Ectodermal cell (in vitro differentiated cells): ENCODE results near the gene GK.
A peak's percentile ranks its signal among the peaks of the same experiment; 100 is the strongest.
"Not testable (repeated sequence)": the region's sequence is repeated elsewhere in the genome, so short reads cannot be mapped to it uniquely, and the experiment has no call there.

Source experiments
- H3K27ac ChIP-seq: 2 replicates; pipeline ENCODE4 v1.7.0; 2013; ENCODE audit warnings: mild to moderate bottlenecking, low read depth, low read length; ENCODE audit not compliant: insufficient read depth, poor library complexity, severe bottlenecking
- H3K27me3 ChIP-seq: 2 replicates; pipeline ENCODE4 v1.7.0; 2013; ENCODE audit warnings: mild to moderate bottlenecking, low read length; ENCODE audit not compliant: insufficient read depth, control insufficient read depth, poor library complexity, severe bottlenecking
- H3K36me3 ChIP-seq: one replicate; pipeline ENCODE4 v1.7.0; 2013; ENCODE audit warnings: low read length; ENCODE audit not compliant: control insufficient read depth, insufficient read depth
- H3K4me1 ChIP-seq: one replicate; pipeline ENCODE4 v1.7.0; 2013; ENCODE audit warnings: low read length; ENCODE audit not compliant: control insufficient read depth, insufficient read depth
- H3K4me3 ChIP-seq: 2 replicates; pipeline ENCODE4 v1.7.0; 2013; ENCODE audit warnings: low read depth, low read length, control low read depth; ENCODE audit not compliant: insufficient read depth
- H3K9me3 ChIP-seq: 2 replicates; pipeline ENCODE4 v1.7.0; 2013; ENCODE audit warnings: mild to moderate bottlenecking, low read length, moderate library complexity; ENCODE audit not compliant: control insufficient read depth
- WGBS, 2 experiments: methylation state at CpG; one replicate each; pipeline ENCODE4 v1.1.7; 2013; ENCODE audit warnings: missing lambda C conversion rate in 2 of 2; 5-methylcytosine and 5-hydroxymethylcytosine counted together

The GK gene

GRCh38 chrX:30652527-30653414 lies 452 bp upstream of the GK start:
- H3K4me1 ChIP-seq: no peaks in the 10 kb centered on the region
- WGBS, 2 experiments: 1% methylated on average over 59 to 62 of the region's 65 CpGs
- H3K27ac ChIP-seq: peak overlapping the region; percentile 60
- no peaks in the 10 kb centered on the region for H3K36me3 ChIP-seq
- no peaks in the 10 kb centered on the region for H3K27me3 ChIP-seq
- H3K4me3 ChIP-seq: peak overlapping the region; percentile 58
- H3K9me3 ChIP-seq: no peaks in the 10 kb centered on the region

DNA sequence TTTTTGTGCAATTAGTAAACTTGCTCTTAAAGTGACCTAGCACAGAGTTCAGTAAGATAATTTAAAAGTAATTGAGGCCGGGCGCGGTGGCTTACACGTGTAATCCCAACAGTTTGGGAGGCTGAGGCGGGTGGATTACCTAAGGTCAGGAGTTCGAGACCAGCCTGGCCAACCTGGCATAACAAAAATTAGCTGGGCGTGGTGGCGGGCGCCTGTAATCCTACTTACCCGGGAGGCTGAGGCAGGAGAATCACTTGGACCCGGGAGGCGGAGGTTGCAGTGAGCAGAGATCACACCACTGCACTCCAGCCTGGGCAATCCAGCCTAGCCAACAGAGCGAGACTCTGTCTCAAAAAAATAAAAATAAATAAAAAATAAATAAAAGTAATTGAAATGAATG lies 1.2 kb downstream of the GK start:
- H3K36me3 ChIP-seq, H3K4me1 ChIP-seq, H3K27me3 ChIP-seq, H3K27ac ChIP-seq, H3K9me3 ChIP-seq, H3K4me3 ChIP-seq: not testable (repeated sequence)
- WGBS, 2 experiments: 93% methylated on average over 12 to 13 of the region's 13 CpGs

- Histone ChIP-seq H3K4me3 (no peak overlapping the region), H3K9me3 (no peaks in the 10 kb centered on the region), H3K27ac (no peak overlapping the region), H3K4me1 (no peaks in the 10 kb centered on the region), H3K27me3 (no peaks in the 10 kb centered on the region), H3K36me3 (no peaks in the 10 kb centered on the region)
- WGBS, 2 experiments: 76 to 79% methylated on average over 1 of the region's 2 CpGs
These were observed 1.9 kb downstream of the GK start for GRCh38 chrX:30654989-30655607.

DNA sequence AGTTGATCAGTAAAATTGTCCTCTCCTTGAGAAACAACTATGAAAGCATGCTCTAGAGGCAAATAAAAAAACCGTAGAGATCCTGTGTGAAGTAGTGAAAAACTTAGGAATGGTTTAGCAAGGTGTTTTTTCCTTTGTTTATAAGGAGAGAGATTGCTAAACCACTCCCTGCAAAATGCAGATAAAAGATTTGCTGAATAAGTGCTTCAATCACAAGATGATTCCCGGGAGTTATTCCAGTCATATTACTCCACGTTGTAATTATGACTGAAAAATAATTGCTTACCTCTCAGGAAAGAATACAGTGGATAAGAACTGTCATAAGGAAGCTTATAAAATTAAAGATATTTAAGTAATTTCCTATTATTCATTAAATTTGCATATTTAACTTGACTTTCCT lies 2.8 kb downstream of the GK start:
- no peaks in the 10 kb centered on the region for H3K36me3 ChIP-seq
- no peak overlapping the region for H3K4me3 ChIP-seq
- 90 to 100% methylated on average over 1 to 2 of the region's 3 CpGs for WGBS, 2 experiments
- no peaks in the 10 kb centered on the region for H3K27me3 ChIP-seq
- H3K4me1 ChIP-seq: no peaks in the 10 kb centered on the region
- no peaks in the 10 kb centered on the region for H3K9me3 ChIP-seq
- H3K27ac ChIP-seq: no peak overlapping the region

- 92 to 100% methylated on average over 3 to 4 of the region's 5 CpGs for WGBS, 2 experiments
- Histone ChIP-seq H3K27ac (no peak overlapping the region), H3K27me3 (no peaks in the 10 kb centered on the region), H3K4me3 (no peak overlapping the region), H3K4me1 (no peaks in the 10 kb centered on the region), H3K9me3 (no peaks in the 10 kb centered on the region), H3K36me3 (no peaks in the 10 kb centered on the region)
These were observed 4.3 kb downstream of the GK start for GRCh38 chrX:30657196-30658161.

GRCh38 chrX:30659421-30659820 lies 6.2 kb downstream of the GK start:
- Histone ChIP-seq H3K4me3 (no peak overlapping the region), H3K27me3 (no peaks in the 10 kb centered on the region), H3K9me3 (no peaks in the 10 kb centered on the region), H3K36me3 (no peaks in the 10 kb centered on the region), H3K4me1 (no peaks in the 10 kb centered on the region), H3K27ac (no peak overlapping the region)
- 100% methylated on average over 2 of the region's 2 CpGs for WGBS, 2 experiments

GRCh38 chrX:30661228-30661627 lies 8.0 kb downstream of the GK start:
- no peak overlapping the region for H3K27ac ChIP-seq
- no peaks in the 10 kb centered on the region for H3K27me3 ChIP-seq
- no peaks in the 10 kb centered on the region for H3K9me3 ChIP-seq
- H3K4me1 ChIP-seq: no peaks in the 10 kb centered on the region
- no peaks in the 10 kb centered on the region for H3K36me3 ChIP-seq
- no peak overlapping the region for H3K4me3 ChIP-seq
- WGBS, 2 experiments: 90 to 95% methylated on average over 6 of the region's 6 CpGs

DNA sequence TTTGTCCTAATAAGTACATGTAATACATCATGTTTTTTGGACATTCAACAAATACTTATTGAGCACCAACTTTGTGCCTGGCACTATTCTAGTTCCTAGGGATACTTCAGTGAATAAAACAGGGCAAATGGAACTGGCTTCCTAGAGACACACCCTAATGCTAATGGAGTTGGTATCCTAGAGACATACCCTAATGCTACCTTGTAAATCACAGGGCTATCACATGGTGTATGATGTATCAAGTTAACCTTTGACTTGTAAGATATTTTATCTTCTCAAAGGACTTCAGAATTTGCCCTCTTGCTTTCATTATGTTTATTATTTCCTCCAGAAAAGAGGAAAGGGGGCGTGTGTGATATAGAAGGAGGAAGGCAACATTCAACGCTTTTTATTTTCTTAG lies 10.1 kb downstream of the GK start:
- no peak overlapping the region for H3K4me3 ChIP-seq
- H3K36me3 ChIP-seq: no peaks in the 10 kb centered on the region
- H3K27me3 ChIP-seq: no peaks in the 10 kb centered on the region
- no peaks in the 10 kb centered on the region for H3K9me3 ChIP-seq
- H3K27ac ChIP-seq: no peak overlapping the region
- no peaks in the 10 kb centered on the region for H3K4me1 ChIP-seq
- 100% methylated on average over 1 of the region's 2 CpGs; no CpG with 5 or more reads in 1 of the 2 experiments for WGBS, 2 experiments

GRCh38 chrX:30665471-30665870 lies 12.2 kb downstream of the GK start:
- Histone ChIP-seq H3K4me1 (no peaks in the 10 kb centered on the region), H3K9me3 (no peaks in the 10 kb centered on the region), H3K27ac (no peak overlapping the region), H3K27me3 (no peaks in the 10 kb centered on the region), H3K36me3 (no peaks in the 10 kb centered on the region), H3K4me3 (no peak overlapping the region)

DNA sequence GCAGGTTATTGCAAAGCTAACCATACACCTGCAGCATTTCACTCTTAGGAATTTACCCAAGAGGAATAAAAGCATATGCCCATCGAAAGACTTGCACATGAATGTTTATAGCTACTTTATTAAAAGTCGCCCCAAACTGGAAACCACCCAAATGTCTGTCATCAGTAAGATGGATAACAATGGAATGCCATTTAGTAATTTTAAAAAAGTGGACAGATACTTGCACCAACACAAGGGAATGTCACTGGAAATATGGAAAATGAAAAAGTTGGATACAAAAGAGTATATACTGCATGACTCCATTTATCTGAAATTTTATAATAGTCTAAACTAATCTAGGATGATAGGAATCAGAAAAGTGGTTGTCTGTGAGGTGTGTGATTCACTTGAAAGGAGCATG lies 12.9 kb downstream of the GK start:
- 100% methylated on average over 2 of the region's 2 CpGs for WGBS, 2 experiments
- H3K4me3 ChIP-seq: no peak overlapping the region
- no peaks in the 10 kb centered on the region for H3K9me3 ChIP-seq
- no peak overlapping the region for H3K27ac ChIP-seq
- no peaks in the 10 kb centered on the region for H3K27me3 ChIP-seq
- no peaks in the 10 kb centered on the region for H3K4me1 ChIP-seq
- H3K36me3 ChIP-seq: no peaks in the 10 kb centered on the region
